HUES64 (cell line): ENCODE results near the gene USP32.
A peak's percentile ranks its signal among the peaks of the same experiment; 100 is the strongest.
"Not testable (repeated sequence)": the region's sequence is repeated elsewhere in the genome, so short reads cannot be mapped to it uniquely, and the experiment has no call there.

ENCODE experiments used
- H3K27ac ChIP-seq: 2 replicates; pipeline ENCODE4 v1.7.0; 2013; ENCODE audit warnings: low read depth, low read length, inconsistent platforms
- H3K27me3 ChIP-seq: 2 replicates; pipeline ENCODE4 v1.6.1; 2013; ENCODE audit warnings: mild to moderate bottlenecking, low read length; ENCODE audit not compliant: insufficient read depth
- H3K36me3 ChIP-seq: 2 replicates; pipeline ENCODE4 v1.6.1; 2013; ENCODE audit warnings: mild to moderate bottlenecking, low read length; ENCODE audit not compliant: insufficient read depth
- H3K4me1 ChIP-seq: 2 replicates; pipeline ENCODE4 v1.6.1; 2013; ENCODE audit warnings: mild to moderate bottlenecking, low read length, moderate library complexity; ENCODE audit not compliant: insufficient read depth
- H3K4me3 ChIP-seq: 2 replicates; pipeline ENCODE4 v1.5.1; 2013; ENCODE audit warnings: mild to moderate bottlenecking, low read length, moderate library complexity
- H3K9ac ChIP-seq: 2 replicates; pipeline ENCODE4 v1.6.1; 2013; ENCODE audit warnings: mild to moderate bottlenecking, low read depth, low read length
- H3K9me3 ChIP-seq: 2 replicates; pipeline ENCODE4 v1.6.1; 2013; ENCODE audit warnings: low read depth, low read length; ENCODE audit not compliant: insufficient read depth
- WGBS: fragments of 150-250, 120-280 bp; methylation state at CpG from one replicate; pipeline ENCODE4 v1.1.7; 2013; ENCODE audit warnings: missing lambda C conversion rate; 5-methylcytosine and 5-hydroxymethylcytosine counted together

USP32 gene

GRCh38 chr17:60387666-60388065, 4.3 kb downstream of the USP32 start:
- H3K27ac ChIP-seq = 0 out of 2 replicates have a peak overlapping the region, but pooled peaks have one; percentile 57
- H3K9me3 ChIP-seq = no peaks in the 10 kb centered on the region
- H3K36me3 ChIP-seq = no peaks in the 10 kb centered on the region
- no peaks in the 10 kb centered on the region for H3K27me3 ChIP-seq
- H3K9ac ChIP-seq = no peak overlapping the region
- peak overlapping the region; percentile 36 for H3K4me3 ChIP-seq
- H3K4me1 ChIP-seq = peaks cover 73% of the 10 kb centered on the region
- WGBS = 90% methylated on average over 3 of the region's 3 CpGs

DNA sequence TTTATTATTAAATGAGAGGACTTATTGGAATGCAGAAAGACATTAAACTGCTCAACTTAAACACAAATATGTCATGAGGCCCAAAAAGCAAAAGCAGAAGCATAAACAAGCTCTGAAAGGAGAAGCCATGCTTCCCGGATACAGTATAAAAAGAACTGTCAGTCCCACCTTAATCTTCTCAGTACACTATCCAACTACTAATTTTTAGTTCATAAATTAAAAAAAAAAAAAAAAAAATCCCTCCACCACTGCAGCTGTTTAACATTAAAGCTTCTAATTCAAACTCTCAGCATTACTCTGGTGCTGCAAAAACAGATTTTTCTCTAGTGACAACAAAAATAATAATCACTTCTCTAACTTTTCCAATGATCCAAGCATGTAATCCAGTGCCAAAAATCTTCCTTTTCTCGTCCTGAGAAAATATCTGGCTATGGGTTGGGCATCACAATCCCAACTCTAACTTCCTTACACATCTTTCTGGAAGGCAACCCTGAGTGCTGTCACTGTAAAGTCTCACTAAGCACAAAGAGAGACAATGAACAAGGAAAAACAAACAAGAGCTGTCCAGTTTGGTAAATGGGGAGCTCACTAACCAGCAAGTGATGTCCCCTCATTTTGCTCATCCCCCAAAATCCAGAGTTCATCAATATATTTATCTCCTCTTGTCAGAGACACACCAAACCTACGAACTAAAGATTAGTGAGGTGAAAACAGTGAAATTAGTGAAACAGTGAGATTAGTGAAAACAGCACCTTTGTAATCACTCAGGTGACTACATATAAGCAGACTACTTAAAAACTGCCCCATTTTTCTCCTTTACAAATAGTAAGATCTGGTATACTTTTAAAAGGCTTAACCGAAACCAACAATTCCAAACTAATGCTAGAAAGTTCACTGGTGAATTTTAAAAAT, 5.5 kb downstream of the USP32 start:
- 32% methylated on average over 2 of the region's 4 CpGs for WGBS
- Histone ChIP-seq H3K4me1 (peaks cover 75% of the 10 kb centered on the region), H3K36me3 (0 out of 2 replicates have a peak, but pooled peaks cover 5% of the 10 kb centered on the region), H3K9ac (no peak overlapping the region), H3K27me3 (no peaks in the 10 kb centered on the region), H3K4me3 (peak overlapping the region; percentile 7; the same call in 1 of the 2 replicates), H3K9me3 (no peaks in the 10 kb centered on the region), H3K27ac (peak overlapping the region; percentile 67)

GRCh38 chr17:60384921-60385320, 7.0 kb downstream of the USP32 start:
- peaks cover 67% of the 10 kb centered on the region for H3K4me1 ChIP-seq
- not testable (repeated sequence) for H3K9me3 ChIP-seq, H3K36me3 ChIP-seq, H3K27me3 ChIP-seq
- 0 out of 2 replicates have a peak overlapping the region, but pooled peaks have one; percentile 23 for H3K4me3 ChIP-seq
- peak overlapping the region; percentile 91 for H3K27ac ChIP-seq
- H3K9ac ChIP-seq = peak overlapping the region; percentile 67
- WGBS = 55% methylated on average over 7 of the region's 7 CpGs

DNA sequence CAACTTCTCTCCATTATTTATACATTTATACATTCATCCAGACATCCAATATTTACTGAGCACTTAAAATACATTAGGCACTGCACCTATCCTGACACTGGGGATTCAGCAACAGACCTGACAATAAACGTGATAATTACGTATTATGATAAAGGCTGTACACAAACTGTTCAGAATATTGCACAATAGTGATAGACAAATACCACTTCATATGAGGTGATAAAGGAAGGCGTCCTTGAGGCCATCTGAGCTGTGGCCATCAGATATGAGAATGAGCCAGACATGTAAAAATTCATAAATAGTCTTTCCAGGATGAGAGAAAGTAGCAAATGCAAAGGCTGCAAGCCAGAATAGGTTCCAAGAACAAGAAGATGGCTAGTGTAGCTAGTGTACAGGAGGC, 8.6 kb downstream of the USP32 start:
- Histone ChIP-seq H3K27ac (no peak overlapping the region), H3K27me3 (no peaks in the 10 kb centered on the region), H3K9ac (no peak overlapping the region), H3K4me1 (peaks cover 58% of the 10 kb centered on the region), H3K4me3 (no peak overlapping the region), H3K36me3 (0 out of 2 replicates have a peak, but pooled peaks cover 5% of the 10 kb centered on the region), H3K9me3 (no peaks in the 10 kb centered on the region)
- WGBS = 93% methylated on average over 3 of the region's 3 CpGs

- H3K4me1 ChIP-seq = peaks cover 44% of the 10 kb centered on the region
- H3K27me3 ChIP-seq = no peaks in the 10 kb centered on the region
- no peak overlapping the region for H3K27ac ChIP-seq
- 92% methylated on average over 4 of the region's 4 CpGs for WGBS
- peaks cover 6% of the 10 kb centered on the region; the same call in 1 of the 2 replicates for H3K36me3 ChIP-seq
- H3K9ac ChIP-seq = no peak overlapping the region
- no peak overlapping the region for H3K4me3 ChIP-seq
- H3K9me3 ChIP-seq = no peaks in the 10 kb centered on the region
Observed at GRCh38 chr17:60381958-60382357, 10.0 kb downstream of the USP32 start.

DNA sequence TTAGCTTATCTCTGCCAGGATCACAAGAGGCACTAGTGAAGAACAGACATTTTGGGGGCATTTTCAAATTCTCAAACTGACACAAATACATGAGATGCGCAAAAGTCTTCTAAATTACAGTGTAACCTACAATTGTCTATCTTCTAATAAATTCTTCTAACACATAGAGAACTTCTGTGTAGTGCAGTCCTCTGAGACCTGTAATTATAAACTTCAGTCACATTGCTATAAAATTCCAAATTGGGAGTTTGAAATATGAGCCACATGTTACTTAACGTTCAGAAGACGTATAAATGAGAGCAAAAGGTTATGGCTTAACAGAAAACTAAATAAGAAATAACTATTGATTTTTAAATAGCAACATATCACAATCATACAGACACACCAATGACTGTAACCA, 12.5 kb downstream of the USP32 start:
- not testable (repeated sequence) for H3K9ac ChIP-seq, H3K27me3 ChIP-seq, H3K4me3 ChIP-seq, H3K36me3 ChIP-seq, H3K27ac ChIP-seq, H3K9me3 ChIP-seq
- H3K4me1 ChIP-seq = peaks cover 20% of the 10 kb centered on the region
- WGBS = no CpG with 5 or more reads among the region's 3 CpGs

- not testable (repeated sequence) for H3K4me3 ChIP-seq, H3K27ac ChIP-seq, H3K4me1 ChIP-seq, H3K27me3 ChIP-seq, H3K9me3 ChIP-seq, H3K9ac ChIP-seq
- peaks cover 13% of the 10 kb centered on the region; the same call in 1 of the 2 replicates for H3K36me3 ChIP-seq
- WGBS = 100% methylated on average over 1 of the region's 1 CpG
Observed at GRCh38 chr17:60378187-60378586, 13.7 kb downstream of the USP32 start.

GRCh38 chr17:60372790-60373483, 19.0 kb downstream of the USP32 start:
- H3K4me3 ChIP-seq = no peak overlapping the region
- H3K27ac ChIP-seq = no peak overlapping the region
- H3K36me3 ChIP-seq = peaks cover 8% of the 10 kb centered on the region; the same call in 1 of the 2 replicates
- H3K9me3 ChIP-seq = no peaks in the 10 kb centered on the region
- H3K27me3 ChIP-seq = no peaks in the 10 kb centered on the region
- peaks cover 21% of the 10 kb centered on the region for H3K4me1 ChIP-seq
- no peak overlapping the region for H3K9ac ChIP-seq
- WGBS = 92% methylated on average over 6 of the region's 6 CpGs

DNA sequence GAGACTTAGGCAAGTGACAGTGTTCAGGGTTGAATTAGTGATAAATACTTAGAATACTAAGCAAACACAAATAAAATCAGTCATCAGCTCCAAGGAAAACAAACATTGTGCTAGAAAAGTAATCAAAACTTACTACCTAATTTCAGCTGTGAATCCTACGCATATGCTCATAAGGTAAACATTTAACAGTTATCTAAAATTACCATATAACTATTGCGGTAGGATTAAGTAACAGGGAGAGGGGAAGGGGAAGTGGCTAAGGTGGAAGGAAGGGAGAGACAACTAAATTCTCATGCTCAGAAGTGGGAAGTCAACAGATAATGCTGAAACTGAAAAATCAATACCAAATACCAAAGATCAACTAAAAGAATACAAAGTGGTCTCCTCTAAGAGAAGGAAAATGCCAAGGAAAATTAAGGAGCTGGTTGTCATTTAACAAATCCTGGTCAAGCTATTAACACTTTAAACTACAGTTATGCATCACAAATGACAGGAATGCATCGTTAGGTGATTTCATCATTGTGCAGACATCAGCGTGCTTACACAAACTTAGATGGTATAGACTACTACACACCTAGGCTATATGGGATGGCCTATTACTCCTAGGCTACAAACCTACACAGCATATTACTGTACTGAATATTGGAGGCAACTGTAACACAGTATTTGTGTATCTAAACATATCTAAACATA, 20.0 kb downstream of the USP32 start:
- H3K9ac ChIP-seq = no peak overlapping the region
- WGBS = 72% methylated on average over 3 of the region's 4 CpGs
- H3K36me3 ChIP-seq = peaks cover 7% of the 10 kb centered on the region; the same call in 1 of the 2 replicates
- no peak overlapping the region for H3K27ac ChIP-seq
- H3K4me3 ChIP-seq = no peak overlapping the region
- H3K27me3 ChIP-seq = no peaks in the 10 kb centered on the region
- peaks cover 25% of the 10 kb centered on the region for H3K4me1 ChIP-seq
- H3K9me3 ChIP-seq = no peaks in the 10 kb centered on the region

- H3K27ac ChIP-seq = no peak overlapping the region
Observed at GRCh38 chr17:60371416-60371815, 20.5 kb downstream of the USP32 start.

DNA sequence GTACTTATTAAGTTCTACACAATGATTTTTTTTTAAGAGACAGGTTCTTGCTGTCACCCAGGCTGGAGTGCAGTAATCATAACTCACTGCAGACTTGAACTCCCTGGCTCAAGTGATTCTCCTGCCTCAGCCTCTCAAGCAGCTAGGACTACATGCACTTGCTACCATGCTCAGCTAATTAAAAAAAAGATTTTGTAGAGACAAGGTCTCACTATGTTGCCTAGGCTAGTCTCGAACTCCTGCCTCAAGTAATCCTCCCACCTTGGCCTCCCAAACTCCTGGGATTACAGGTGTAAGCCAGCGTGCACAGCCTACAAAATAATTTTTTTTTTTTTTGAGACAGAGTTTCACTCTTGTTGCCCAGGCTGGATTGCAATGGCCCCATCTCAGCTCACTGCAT, 22.2 kb downstream of the USP32 start:
- Histone ChIP-seq H3K4me1 (peaks cover 25% of the 10 kb centered on the region), H3K36me3 (peaks cover 4% of the 10 kb centered on the region; the same call in 1 of the 2 replicates), H3K9me3 (no peaks in the 10 kb centered on the region), H3K4me3 (no peak overlapping the region), H3K9ac (no peak overlapping the region), H3K27me3 (no peaks in the 10 kb centered on the region), H3K27ac (no peak overlapping the region)
- 97% methylated on average over 2 of the region's 2 CpGs for WGBS

More at GRCh38 chr17:60371416-60371815, 20.5 kb downstream of the USP32 start:
- H3K9ac ChIP-seq = no peak overlapping the region
- 95% methylated on average over 3 of the region's 3 CpGs for WGBS
- H3K27me3 ChIP-seq = no peaks in the 10 kb centered on the region
- H3K4me3 ChIP-seq = no peak overlapping the region
- peaks cover 4% of the 10 kb centered on the region; the same call in 1 of the 2 replicates for H3K36me3 ChIP-seq
- H3K9me3 ChIP-seq = no peaks in the 10 kb centered on the region
- peaks cover 25% of the 10 kb centered on the region for H3K4me1 ChIP-seq
